RWPE1 (cell line): ENCODE results near the gene LAMB4.

ENCODE experiments used
- CTCF ChIA-PET: fragments of 350-600 bp; sonication (Branson Sonifier 250); formaldehyde crosslinking; extraction: SDS; loops from one replicate; lab custom pipeline; 2021; lab: Yijun Ruan, JAX
- POLR2A ChIA-PET: fragments of 400-600 bp; formaldehyde crosslinking; extraction: SDS; loops from one replicate; lab custom pipeline; 2020; ENCODE audit warnings: antibody characterized with exemption; ENCODE audit not compliant: low non-redundant PET; lab: Yijun Ruan, JAX
- DNase-seq: peaks from one replicate; pipeline ENCODE4 v3.0.0; 2012; ENCODE audit warnings: low spot score
- H3K27ac ChIP-seq: fragments of 450-650 bp; 2 replicates; pipeline ENCODE4 v1.5.1; 2017
- TF ChIP-seq, protein P1 (sequence below): fragments of 450-650 bp; conservative IDR thresholded peaks from 2 replicates; pipeline ENCODE4 v1.5.1; 2017; ENCODE audit warnings: low read depth, mild to moderate bottlenecking

The LAMB4 gene

DNA sequence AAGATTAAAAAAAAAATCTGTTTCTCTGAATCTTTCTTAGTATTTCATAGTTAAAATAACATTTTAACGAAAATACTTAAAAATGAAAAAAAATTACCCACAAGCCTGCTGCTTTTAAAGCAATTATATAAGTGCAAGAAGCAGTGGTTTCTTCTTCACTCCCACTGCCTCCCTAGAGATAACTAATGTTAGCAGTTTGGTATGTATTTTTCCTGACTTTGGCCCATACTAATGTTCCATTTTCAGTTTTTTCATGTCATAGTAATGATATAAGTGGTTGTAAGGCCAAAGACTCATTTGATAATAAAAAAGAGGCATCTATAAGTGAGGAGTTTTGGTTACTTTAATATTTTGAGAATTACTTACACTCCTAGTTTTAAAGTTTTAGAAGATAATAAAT is 102.9 kb downstream of the LAMB4 start:
- CTCF ChIA-PET = no interaction called here
- TF ChIP-seq, protein P1, sequence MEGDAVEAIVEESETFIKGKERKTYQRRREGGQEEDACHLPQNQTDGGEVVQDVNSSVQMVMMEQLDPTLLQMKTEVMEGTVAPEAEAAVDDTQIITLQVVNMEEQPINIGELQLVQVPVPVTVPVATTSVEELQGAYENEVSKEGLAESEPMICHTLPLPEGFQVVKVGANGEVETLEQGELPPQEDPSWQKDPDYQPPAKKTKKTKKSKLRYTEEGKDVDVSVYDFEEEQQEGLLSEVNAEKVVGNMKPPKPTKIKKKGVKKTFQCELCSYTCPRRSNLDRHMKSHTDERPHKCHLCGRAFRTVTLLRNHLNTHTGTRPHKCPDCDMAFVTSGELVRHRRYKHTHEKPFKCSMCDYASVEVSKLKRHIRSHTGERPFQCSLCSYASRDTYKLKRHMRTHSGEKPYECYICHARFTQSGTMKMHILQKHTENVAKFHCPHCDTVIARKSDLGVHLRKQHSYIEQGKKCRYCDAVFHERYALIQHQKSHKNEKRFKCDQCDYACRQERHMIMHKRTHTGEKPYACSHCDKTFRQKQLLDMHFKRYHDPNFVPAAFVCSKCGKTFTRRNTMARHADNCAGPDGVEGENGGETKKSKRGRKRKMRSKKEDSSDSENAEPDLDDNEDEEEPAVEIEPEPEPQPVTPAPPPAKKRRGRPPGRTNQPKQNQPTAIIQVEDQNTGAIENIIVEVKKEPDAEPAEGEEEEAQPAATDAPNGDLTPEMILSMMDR = no peak
- DNase-seq = no peak

DNA sequence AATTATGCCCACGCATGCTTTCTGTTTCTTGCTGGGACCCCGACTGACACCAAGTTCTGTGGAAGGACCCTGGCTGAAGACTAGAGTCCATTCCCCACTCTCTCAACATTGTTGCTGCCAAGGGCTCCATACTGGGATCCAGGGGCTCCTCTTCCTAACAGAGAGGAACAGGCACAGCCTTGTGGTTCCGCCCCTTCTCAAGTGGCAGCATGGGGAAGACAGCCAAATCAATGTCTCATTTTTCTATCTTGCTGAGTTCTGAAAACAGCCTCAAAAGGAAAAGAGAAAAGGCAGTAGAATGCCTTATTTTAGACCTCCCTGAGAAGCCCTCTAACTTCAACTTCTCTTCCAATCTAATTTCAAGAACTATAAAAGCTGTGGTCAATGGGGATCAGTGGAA is 103.5 kb downstream of the LAMB4 start:
- POLR2A ChIA-PET = no interaction called here
- TF ChIP-seq, protein P1 = no peak
- CTCF ChIA-PET = no interaction called here

More for the DNA sequence above, 102.9 kb downstream of the LAMB4 start:
- H3K27ac ChIP-seq = no peak overlapping the region
- POLR2A ChIA-PET = no interaction called here

DNA sequence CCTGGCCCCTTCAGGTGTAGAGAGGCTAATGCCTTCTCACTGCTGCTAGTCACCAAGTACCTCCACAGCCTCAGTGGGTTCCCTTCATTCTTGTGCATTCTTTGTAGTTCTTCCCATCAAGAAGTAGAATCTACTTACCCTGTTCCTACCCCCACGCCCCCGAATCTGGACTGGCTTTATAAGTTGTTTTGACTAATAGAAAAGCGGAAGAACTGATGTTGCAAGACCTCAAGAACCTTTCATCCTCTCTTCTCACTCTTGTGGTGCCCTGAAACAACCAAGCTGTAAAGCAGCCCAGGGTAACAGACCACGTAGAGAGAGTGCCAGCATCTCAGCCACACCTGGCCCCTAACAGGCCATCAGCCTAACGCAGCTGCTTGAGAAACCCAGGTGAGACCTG is 104.0 kb downstream of the LAMB4 start:
- TF ChIP-seq, protein P1 = no peak
- CTCF ChIA-PET = no interaction called here
- no peak overlapping the region for H3K27ac ChIP-seq
- POLR2A ChIA-PET = no interaction called here
- no peak for DNase-seq

More for the DNA sequence above, 103.5 kb downstream of the LAMB4 start:
- H3K27ac ChIP-seq = no peak overlapping the region
- no peak for DNase-seq

DNA sequence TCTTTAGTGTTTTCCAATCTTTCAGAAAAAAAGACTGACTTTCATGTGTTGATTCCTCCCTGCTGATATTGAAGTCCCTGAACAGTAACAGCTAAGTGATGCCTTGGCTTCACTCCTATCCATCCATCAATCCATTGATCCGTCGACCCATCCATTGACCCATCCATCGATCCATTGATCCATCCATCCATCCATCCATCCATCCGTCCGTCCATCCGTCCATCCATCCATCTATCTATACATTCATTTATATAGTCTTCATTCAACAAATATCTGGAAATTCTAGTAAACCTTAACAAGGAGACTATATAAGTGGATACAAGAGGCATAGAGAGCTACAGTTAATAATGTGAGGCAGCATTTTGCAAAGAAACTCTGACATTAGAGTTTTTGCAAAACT is 105.6 kb downstream of the LAMB4 start:
- H3K27ac ChIP-seq = no peak overlapping the region
- TF ChIP-seq, protein P1 = no peak
- DNase-seq = no peak
- ChIA-PET POLR2A (no interaction called here), CTCF (no interaction called here)

DNA sequence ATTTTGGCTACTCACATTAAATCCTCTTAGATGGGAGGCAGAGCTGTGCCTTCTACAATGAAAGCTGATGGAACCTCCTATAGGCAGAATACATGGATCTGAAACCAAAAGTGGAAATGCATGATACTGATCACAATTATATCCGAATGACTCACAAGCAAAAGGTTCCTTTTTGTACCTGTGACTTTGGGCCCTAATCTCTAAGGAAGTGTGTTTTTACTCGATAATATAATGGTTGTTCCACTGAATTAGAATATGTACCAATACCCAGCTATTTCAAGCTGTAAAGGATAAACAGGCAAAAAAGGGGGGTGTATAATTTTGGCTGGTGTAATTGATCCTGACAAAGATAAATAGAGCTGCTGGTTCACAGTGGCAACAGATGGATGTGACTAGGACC is 109.6 kb downstream of the LAMB4 start:
- ChIA-PET CTCF (no interaction called here), POLR2A (no interaction called here)

DNA sequence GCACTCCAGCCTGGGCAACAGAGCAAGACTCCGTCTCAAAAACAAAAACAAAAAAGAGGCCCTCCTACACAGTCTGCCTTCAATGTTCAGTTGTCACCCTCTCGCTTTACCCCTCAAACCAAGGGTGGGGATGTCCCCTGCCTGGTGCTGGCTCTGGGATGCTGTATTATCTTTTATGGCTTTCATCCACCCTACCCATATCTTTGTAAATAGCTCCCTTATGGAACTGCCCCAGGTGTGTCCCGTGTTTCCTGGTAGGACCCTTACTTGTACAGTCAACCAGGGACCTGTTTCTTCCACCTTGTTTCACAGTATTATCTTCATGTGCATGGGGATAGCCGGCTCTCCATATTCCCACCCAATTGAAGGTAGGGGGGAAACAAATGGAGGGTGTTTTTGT is 111.5 kb downstream of the LAMB4 start:
- ChIA-PET CTCF (interaction anchor here (0.9 kb wide), 1 partner anchor 9 kb away, joined by 5 read pairs; no protein-coding TSS in a partner anchor), POLR2A (no interaction called here)
- H3K27ac ChIP-seq = no peak overlapping the region
- DNase-seq = no peak
- TF ChIP-seq, protein P1 = no peak

More for the DNA sequence above, 109.6 kb downstream of the LAMB4 start:
- TF ChIP-seq, protein P1 = no peak
- H3K27ac ChIP-seq = no peak overlapping the region
- no peak for DNase-seq
